Naive B cell (primary cell): Measurements from ENCODE around the gene PTGES2. TPM values are rescaled to one million over a fixed set of nuclear protein-coding genes. Genes with fewer than 3 reads are reported as not detected.

Experiments used
- ATAC-seq, 2 donors: fragments of 150-1000 bp; cut with Tn5 transposase; 2 replicates each; pipeline ENCODE4 v1.10.0; 2021; ENCODE audit warnings: low read depth in 2 of 2, mild to moderate bottlenecking in 2 of 2, moderate library complexity in 2 of 2
- DNase-seq: peaks from one replicate; pipeline ENCODE4 v3.0.0; 2022
- H3K27ac Mint-ChIP-seq, 6 donors: one replicate each; pipeline ENCODE4 v1.8.0; 2020 to 2022; ENCODE audit warnings: mild to moderate bottlenecking in 6 of 6, mixed read lengths in 6 of 6, moderate library complexity in 5 of 6, inconsistent platforms in 2 of 6
- H3K27me3 Mint-ChIP-seq, 3 donors: one replicate each; pipeline ENCODE4 v1.8.0; 2021 to 2022; ENCODE audit warnings: mixed read lengths in 3 of 3, mild to moderate bottlenecking in 1 of 3
- H3K36me3 Mint-ChIP-seq, 2 donors: one replicate each; pipeline ENCODE4 v1.8.0; 2020 to 2022; ENCODE audit warnings: mixed read lengths in 2 of 2, inconsistent platforms in 1 of 2, mild to moderate bottlenecking in 1 of 2
- H3K4me1 Mint-ChIP-seq, 3 donors: one replicate each; pipeline ENCODE4 v1.8.0; 2020 to 2022; ENCODE audit warnings: mixed read lengths in 3 of 3, inconsistent platforms in 1 of 3, mild to moderate bottlenecking in 1 of 3, moderate library complexity in 1 of 3
- H3K4me3 Mint-ChIP-seq, 8 donors: one replicate each; pipeline ENCODE4 v1.8.0; 2020 to 2022; ENCODE audit warnings: mild to moderate bottlenecking in 8 of 8, mixed read lengths in 8 of 8, moderate library complexity in 8 of 8, inconsistent platforms in 2 of 8
- H3K9me3 Mint-ChIP-seq, 7 donors: one replicate each; pipeline ENCODE4 v1.8.0; 2020 to 2022; ENCODE audit warnings: mixed read lengths in 7 of 7, mild to moderate bottlenecking in 5 of 7, inconsistent platforms in 2 of 7, moderate library complexity in 1 of 7
- polyA plus RNA-seq, 6 donors: library from polyadenylated mRNA; unstranded; fragments of 300-500 nt; fragmentation: Illumina TruSeq; gene quantifications; one replicate each; pipeline ENCODE4 v1.2.3, GENCODE V29; 2021; ENCODE audit warnings: low read depth in 6 of 6

PTGES2 gene
- polyA plus RNA-seq, 6 donors from 2014 or later: 31.1 to 63.8 (median 40.8) TPM

- peaks cover 15 to 20% (median 18%) of the 10 kb centered on the region in 3 donors for H3K4me1 Mint-ChIP-seq
- H3K36me3 Mint-ChIP-seq: peaks cover 0 to 13% of the 10 kb centered on the region in 2 donors
- no peaks in the 10 kb centered on the region for H3K27me3 Mint-ChIP-seq
- no peaks in the 10 kb centered on the region for H3K9me3 Mint-ChIP-seq
- H3K27ac Mint-ChIP-seq: peak overlapping the region in 4 of 6 donors; percentile 32 to 86 (median 54)
- DNase-seq: no peak
- no peak for ATAC-seq
- peak overlapping the region in 7 of 8 donors; percentile 22 to 89 (median 74) for H3K4me3 Mint-ChIP-seq
Measured at GRCh38 chr9:128162215-128163026, 34.9 kb upstream of the PTGES2 start.

DNA sequence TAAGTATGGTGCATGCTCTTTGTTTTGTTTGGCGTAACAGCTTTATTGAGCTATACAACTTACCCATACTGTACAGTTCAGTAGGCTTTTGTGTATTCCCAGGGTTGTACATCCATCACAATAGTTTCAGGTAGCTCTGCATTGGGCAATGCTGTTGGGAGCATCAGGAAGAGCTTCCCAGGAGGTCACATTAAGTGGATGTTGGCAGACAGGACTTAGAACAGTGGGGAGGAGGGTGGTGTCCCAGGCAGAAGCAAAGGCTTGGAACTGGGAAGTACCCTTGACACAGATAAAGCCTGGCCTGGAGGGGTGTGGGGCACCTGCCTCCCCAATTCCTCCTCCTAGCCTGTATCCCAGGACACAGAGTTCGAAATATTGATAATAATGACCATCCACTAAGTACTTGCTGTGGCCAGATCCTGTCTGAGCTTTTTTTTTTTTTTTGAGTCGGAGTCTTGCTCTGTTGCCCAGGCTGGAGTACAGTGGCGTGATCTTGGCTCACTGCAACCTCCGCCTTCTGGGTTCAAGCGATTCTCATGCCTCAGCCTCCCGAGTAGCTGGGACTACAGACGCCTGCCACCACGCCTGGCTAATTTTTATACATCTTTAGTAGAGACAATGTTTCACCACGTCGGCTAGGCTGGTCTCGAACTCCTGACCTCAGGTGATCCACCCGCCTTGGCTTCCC lies 33.8 kb upstream of the PTGES2 start:
- Mint-ChIP-seq H3K9me3 (no peaks in the 10 kb centered on the region), H3K27ac (peak overlapping the region in 1 of 6 donors; percentile 11), H3K27me3 (no peaks in the 10 kb centered on the region), H3K4me3 (peak overlapping the region; percentile 81 to 95 (median 88)), H3K36me3 (peaks cover 0 to 3% of the 10 kb centered on the region in 2 donors), H3K4me1 (peaks cover 12 to 20% (median 18%) of the 10 kb centered on the region in 3 donors)
- ATAC-seq (no peak), DNase-seq (no peak)

- peaks cover 12 to 20% (median 18%) of the 10 kb centered on the region in 3 donors for H3K4me1 Mint-ChIP-seq
- DNase-seq (no peak), ATAC-seq (peak; percentile 18)
- H3K4me3 Mint-ChIP-seq: peak overlapping the region; percentile 81 to 95 (median 88)
- H3K27me3 Mint-ChIP-seq: no peaks in the 10 kb centered on the region
- H3K27ac Mint-ChIP-seq: peak overlapping the region in 3 of 6 donors; percentile 38 to 83 (median 47)
- no peaks in the 10 kb centered on the region for H3K36me3 Mint-ChIP-seq
- no peaks in the 10 kb centered on the region for H3K9me3 Mint-ChIP-seq
Measured at GRCh38 chr9:128160603-128160987, 33.1 kb upstream of the PTGES2 start.

DNA sequence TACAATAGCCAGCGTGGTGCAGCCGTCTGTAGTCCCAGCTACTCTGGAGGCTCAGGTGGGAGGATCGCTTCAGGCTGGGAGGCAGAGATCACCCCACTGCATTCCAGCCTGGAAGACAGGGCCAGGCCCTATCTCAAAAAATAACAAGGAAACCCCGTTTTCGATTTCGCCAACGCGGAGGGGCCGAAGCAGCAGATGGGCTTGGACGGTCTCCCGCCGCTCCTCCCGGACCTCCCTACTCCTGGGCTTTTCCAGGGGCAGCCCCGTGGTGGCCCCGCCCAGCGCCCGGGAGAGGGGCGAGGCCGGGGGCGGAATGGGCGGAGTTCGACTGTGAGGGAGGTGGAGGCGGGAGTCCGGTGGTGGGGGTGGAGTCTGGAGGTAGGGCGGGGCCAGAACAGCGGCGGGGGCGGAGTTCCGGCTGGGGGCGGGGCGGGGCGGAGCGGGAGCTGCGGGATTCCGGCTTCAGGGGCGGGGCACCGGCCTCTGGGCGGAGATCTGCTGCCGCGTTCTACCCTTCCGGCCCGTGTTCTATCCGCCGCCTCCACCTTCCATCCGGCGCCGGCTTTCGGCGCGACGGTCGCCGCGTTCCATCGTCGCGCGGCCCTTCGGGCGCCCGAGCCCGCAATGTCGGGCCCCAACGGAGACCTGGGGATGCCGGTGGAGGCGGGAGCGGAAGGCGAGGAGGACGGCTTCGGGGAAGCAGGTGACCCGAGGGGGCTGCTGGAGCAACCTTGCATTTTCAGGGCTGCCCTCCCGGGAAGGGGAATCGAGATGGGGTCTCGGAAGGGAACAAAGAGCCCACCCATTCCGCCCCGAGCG lies 32.5 kb upstream of the PTGES2 start, which contains the start of gene BBLN:
BBLN (plus strand) TSS at position 482 of the 819 bp plus-strand sequence; CDS start at position 625, 143 bp downstream.
- DNase-seq (peak; percentile 86), ATAC-seq (peak; percentile 83 to 84)
- peaks cover 12 to 20% (median 18%) of the 10 kb centered on the region in 3 donors for H3K4me1 Mint-ChIP-seq
- H3K27me3 Mint-ChIP-seq: no peaks in the 10 kb centered on the region
- H3K9me3 Mint-ChIP-seq: no peaks in the 10 kb centered on the region
- peak within 1 kb of the TSS; percentile 81 to 95 (median 88) for H3K4me3 Mint-ChIP-seq
- peak within 1 kb of the TSS; percentile 83 to 94 (median 92) for H3K27ac Mint-ChIP-seq
- no peaks in the 10 kb centered on the region for H3K36me3 Mint-ChIP-seq

- H3K4me1 Mint-ChIP-seq: peaks cover 12 to 20% (median 18%) of the 10 kb centered on the region in 3 donors
- peak; percentile 50 for DNase-seq
- ATAC-seq: peak; percentile 53 to 54
- H3K36me3 Mint-ChIP-seq: no peaks in the 10 kb centered on the region
- peak overlapping the region; percentile 81 to 95 (median 88) for H3K4me3 Mint-ChIP-seq
- H3K27me3 Mint-ChIP-seq: no peaks in the 10 kb centered on the region
- H3K27ac Mint-ChIP-seq: peak overlapping the region; percentile 83 to 94 (median 92)
- H3K9me3 Mint-ChIP-seq: no peaks in the 10 kb centered on the region
Measured at GRCh38 chr9:128159522-128159783, 31.9 kb upstream of the PTGES2 start.

DNA sequence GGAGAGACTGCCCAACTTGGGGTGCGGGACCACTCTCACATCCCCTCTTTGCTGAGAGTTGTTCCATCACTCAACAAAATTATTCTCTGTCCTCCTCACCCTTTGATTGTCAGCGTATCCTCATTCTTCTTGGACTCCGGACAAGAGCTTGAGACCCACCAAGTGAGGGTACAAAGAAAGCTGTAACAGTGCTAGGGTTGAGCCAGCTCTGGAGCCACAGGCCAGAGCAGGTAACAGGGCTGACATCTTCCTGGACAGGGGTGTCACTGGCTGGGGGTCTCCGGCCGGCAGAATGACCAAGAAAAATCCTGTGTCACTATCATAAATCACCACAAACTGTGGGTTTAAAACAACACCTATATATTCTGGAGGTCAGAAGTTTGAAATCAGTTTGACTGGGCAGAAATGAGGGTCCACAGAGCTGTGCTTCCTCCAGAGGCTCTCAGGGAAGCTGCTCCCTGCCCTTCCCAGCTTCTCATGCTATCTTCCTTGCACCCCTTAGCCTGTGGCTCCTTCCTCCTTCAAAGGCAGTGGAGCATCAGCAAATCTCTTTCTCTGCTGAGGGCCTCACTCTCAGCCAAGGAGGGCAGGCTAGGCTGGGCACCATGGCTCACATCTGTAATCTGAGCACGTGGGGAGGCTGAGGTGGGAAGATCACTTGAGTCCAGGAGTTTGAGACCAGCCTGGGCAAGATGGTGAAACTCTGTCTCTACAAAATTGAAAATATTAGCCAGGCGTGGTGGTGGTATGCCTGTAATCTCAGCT lies 28.4 kb upstream of the PTGES2 start:
- no peak overlapping the region for H3K27ac Mint-ChIP-seq
- no peaks in the 10 kb centered on the region for H3K9me3 Mint-ChIP-seq
- peaks cover 0 to 3% (median 0%) of the 10 kb centered on the region in 3 donors for H3K27me3 Mint-ChIP-seq
- no peak for DNase-seq
- peaks cover 6 to 7% (median 6%) of the 10 kb centered on the region in 3 donors for H3K4me1 Mint-ChIP-seq
- no peaks in the 10 kb centered on the region for H3K36me3 Mint-ChIP-seq
- ATAC-seq: no peak
- H3K4me3 Mint-ChIP-seq: peak overlapping the region in 1 of 8 donors; percentile 6

DNA sequence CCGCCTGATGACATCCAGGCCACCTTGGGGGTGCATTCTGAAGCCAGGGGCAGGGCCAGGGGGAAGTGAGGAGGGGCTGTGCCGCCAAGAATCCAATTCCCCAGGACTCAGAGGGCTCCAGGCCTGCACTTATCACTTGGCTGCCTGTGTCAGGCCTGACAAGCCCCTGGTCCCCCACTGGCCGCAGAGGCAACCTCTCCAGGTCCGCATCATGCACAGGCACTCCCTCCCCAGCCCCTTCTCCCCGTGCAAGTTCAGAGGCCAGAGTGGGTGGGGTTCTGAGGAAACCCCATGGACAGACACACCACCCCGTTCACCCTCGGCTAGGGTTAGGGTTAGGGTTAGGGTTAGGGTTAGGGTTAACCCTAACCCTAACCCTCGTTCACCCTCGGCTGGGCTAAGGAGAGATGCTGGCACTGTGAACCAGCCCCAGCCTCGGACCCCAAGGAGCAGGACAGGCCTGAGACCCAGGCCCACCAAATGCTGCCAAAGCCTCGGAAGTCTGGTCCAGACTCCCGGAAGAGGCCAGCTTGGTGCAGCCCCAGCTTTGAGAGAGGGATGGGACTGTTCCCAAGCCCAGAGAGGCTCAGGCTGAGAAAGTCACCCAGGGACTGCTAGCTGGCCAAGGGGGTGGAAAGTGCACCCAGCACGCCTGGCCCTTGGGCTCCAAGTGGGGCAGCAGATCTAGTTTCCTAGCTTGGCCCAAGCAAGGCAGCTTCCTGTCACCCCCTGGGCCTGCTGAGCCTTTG lies 26.6 kb upstream of the PTGES2 start:
- Mint-ChIP-seq H3K36me3 (no peaks in the 10 kb centered on the region), H3K9me3 (no peaks in the 10 kb centered on the region), H3K4me3 (no peak overlapping the region), H3K4me1 (peaks cover 0 to 6% (median under 1%) of the 10 kb centered on the region in 3 donors), H3K27ac (no peak overlapping the region), H3K27me3 (peaks cover 0 to 10% (median 0%) of the 10 kb centered on the region in 3 donors)
- ATAC-seq (no peak), DNase-seq (no peak)

DNA sequence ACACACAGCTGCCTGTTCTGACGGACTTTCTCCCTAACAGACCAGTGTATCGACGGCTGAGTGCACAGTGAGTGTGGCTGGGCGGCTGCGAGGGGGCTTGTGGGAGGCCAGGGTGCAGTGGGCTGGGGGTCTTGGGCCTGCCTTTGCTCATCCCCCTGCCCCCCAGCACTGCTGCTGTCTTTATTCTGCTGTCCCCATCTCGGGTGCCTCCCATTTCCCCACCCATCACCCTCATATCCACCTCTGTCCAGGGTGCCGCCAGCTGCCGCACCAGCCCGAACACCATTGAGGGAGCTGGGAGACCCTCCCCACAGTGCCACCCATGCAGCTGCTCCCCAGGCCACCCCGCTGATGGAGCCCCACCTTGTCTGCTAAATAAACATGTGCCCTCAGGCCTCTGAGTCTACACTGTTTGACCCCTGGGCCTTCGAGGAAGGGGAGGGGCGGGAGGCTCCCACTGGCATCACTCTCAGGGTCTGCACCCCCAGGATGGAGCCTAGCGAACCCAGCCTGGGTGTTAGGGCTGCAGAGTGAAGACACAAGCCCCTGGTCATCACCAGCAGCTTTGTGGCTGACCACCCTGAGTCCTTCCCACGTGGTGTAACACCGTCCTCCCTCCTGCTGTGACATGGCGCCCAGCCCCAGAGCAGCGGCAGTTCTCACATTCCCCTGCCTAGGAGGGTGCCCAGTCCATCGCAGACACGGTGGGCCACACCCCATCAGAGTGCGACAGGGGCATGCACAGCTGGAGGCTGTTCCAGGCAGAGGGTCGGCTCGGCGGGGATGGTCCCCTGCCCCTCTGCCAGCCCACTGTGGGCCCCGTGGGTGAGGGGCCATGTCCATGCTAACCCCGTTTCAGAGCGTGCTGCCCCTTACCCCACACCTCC lies 25.8 kb upstream of the PTGES2 start:
- H3K4me3 Mint-ChIP-seq: no peak overlapping the region
- peaks cover 0 to 6% (median 0%) of the 10 kb centered on the region in 3 donors for H3K4me1 Mint-ChIP-seq
- no peaks in the 10 kb centered on the region for H3K36me3 Mint-ChIP-seq
- DNase-seq (no peak), ATAC-seq (no peak)
- H3K9me3 Mint-ChIP-seq: no peaks in the 10 kb centered on the region
- H3K27me3 Mint-ChIP-seq: peaks cover 0 to 10% (median 0%) of the 10 kb centered on the region in 3 donors
- H3K27ac Mint-ChIP-seq: peak overlapping the region in 1 of 6 donors; percentile 76

DNA sequence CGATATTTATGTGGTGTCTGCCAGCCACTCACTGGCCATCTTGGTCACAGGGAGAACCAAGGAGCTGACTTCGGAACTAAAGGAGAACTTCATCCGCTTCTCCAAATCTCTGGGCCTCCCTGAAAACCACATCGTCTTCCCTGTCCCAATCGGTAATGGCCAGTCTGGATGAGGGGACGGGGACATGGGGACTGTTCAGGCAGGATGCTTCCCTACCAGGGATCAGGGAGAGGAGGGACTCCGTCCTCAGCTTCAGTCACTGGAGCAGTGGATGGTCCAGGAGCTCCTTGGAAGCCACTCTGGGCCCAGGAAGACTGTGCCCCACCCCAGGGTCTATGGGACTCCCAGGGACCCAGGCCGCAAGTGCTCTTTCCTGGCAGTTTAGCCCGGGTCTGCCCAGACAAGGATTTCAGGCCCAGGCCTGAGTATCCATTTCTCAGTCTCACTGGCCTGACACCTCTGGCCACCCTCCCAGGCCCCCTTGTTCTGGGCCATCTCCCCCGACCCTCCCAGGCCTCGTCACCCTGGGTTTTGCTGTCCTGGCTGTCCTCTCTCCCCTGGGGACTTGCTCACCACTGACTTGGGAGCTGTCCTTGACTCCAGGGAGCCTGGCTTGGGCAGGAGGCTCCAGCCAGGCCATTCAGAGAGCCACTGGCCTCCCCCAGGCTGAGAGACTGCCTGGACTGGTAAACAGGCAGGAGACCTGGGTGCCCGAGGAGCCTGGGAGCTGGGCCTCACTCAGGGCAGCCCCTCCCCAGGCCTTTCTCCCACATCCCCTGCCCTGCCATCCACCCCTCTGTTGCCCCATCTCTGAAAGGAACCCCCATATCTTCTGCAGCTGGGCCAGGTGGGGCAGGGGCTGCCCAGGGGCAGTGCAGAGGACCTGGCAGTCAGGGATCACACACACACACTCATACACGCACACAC lies 24.9 kb upstream of the PTGES2 start:
- H3K27ac Mint-ChIP-seq: no peak overlapping the region
- ATAC-seq: no peak
- no peaks in the 10 kb centered on the region for H3K36me3 Mint-ChIP-seq
- peaks cover 0 to 10% (median 0%) of the 10 kb centered on the region in 3 donors for H3K27me3 Mint-ChIP-seq
- H3K4me3 Mint-ChIP-seq: no peak overlapping the region
- H3K4me1 Mint-ChIP-seq: peaks cover 0 to 6% (median 0%) of the 10 kb centered on the region in 3 donors
- no peaks in the 10 kb centered on the region for H3K9me3 Mint-ChIP-seq
- DNase-seq: no peak

GRCh38 chr9:128151309-128152132 lies 24.0 kb upstream of the PTGES2 start:
- ATAC-seq (no peak), DNase-seq (no peak)
- no peak overlapping the region for H3K4me3 Mint-ChIP-seq
- peaks cover 0 to 6% (median 0%) of the 10 kb centered on the region in 3 donors for H3K4me1 Mint-ChIP-seq
- no peaks in the 10 kb centered on the region for H3K9me3 Mint-ChIP-seq
- H3K27ac Mint-ChIP-seq: peak overlapping the region in 1 of 6 donors; percentile 42
- H3K27me3 Mint-ChIP-seq: peaks cover 0 to 10% (median 0%) of the 10 kb centered on the region in 3 donors
- H3K36me3 Mint-ChIP-seq: no peaks in the 10 kb centered on the region
